ENCODE measurements around the gene CACNB3.
A peak's percentile ranks its signal among the peaks of the same experiment; 100 is the strongest.

The CACNB3 gene

DNA sequence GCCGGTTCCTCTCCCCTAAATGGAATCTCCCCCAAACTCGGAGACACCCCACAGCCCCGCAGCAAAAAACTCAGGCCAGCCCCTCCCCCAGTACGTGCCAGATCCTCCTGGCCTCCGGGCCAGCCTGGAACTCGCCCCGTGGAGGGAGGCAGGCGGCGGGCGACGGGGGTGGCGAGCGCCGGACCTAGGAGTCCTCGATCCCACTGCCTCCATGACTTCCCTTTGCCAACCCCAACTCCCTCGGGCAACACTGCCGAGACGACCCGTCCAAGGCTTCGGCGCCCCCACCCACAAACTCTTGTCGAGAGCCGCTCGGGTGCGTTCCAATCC, 29.8 kb upstream of the CACNB3 start:
- peak in 3 of 56 donors; percentile 4 to 34 (median 22) for DNase-seq

DNA sequence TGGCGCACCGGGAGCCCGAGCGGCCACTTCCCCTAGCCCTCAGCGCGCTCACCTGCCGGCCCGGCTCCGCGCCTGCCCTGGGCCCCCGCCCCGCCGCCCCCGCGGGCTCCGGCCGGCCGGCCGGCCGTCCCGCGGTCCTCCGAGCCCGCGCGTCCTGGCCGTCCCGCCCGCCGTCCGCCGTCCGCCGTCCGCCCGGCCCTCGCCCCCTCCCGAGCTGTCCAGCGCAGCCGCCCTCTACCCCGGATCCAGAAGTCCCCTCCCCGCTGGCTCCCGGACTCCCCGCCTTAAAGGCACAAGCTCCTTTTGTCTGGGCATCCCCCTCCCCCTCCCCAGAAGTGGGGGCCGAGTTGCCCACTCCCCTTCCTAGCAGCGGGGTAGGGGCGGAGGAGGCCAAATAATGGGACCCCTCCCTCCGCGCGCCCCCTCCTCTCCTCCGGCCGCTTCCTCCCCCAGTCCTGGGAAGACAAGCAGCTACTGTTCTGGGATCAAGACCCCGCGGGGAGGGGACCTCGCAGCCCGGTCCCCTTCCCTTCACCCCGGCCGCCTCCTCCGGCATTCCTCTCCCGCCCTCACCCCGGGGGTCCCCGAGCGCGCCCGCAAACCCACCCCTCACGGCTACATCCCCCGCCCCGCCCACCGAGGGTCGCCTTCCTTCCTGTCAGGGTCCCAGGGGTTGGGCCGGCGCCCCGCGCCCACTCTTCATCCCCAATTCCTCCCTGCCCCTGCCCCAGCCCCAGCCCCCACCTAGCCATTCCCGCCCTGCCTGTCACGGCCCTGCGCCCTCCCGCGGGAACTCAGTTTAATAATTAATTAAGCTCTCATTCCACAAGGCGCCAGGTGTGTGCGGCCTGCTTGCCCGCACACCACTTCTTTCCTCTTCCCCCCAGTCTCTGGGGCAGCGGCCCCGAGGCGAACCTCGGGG, 29.2 kb upstream of the CACNB3 start, which contains the start of gene ADCY6:
Gene ADCY6, minus strand, starts transcription at position 236 of the 922 bp plus-strand sequence. CDS start 5,655 bp downstream, outside the sequence.
- DNase-seq, result peak in 52 of 56 donors; percentile 6 to 73 (median 38)

DNA sequence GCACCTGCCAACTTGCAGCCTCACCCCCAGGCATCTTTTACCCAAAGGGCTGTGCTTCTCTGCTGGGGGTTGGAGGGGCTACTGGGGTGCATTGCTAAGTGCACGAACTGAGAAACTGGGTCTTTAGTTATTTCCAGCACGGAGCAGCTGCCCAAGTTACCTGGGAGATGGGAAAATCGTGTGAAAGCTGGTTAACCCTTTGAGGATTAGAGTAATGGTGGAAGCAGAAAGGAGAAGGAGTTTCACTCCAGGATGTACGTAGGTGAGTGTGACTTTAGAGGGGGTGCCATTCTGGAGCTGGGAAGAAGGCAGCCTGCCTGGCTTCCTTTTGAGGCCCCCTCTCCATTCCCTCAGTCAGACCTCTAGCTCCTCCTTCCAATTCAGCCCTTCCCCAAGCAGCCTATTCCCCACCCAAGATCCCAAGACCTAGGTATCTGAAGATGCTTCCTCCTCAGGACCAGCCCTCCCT, 28.4 kb upstream of the CACNB3 start:
- peak in 1 of 56 donors; percentile 2 for DNase-seq

DNA sequence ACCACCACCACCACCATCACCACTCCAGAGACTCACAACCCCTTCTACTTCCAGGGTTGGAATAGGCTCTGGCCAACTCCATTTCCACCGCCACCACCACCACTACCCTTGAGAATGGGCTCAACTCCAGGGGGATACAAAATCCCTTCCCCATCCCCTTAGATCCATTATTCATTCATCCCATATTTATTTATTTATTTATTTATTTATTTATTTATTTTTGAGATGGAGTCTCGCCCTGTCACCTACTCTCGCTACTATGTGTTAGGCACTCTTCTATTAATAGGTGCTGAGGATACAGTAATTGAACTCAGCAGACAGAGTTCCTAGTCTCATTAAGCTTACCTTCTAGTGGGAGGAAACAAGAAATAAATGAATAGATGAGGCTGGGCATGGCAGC, 24.6 kb upstream of the CACNB3 start:
- no peak for DNase-seq

DNA sequence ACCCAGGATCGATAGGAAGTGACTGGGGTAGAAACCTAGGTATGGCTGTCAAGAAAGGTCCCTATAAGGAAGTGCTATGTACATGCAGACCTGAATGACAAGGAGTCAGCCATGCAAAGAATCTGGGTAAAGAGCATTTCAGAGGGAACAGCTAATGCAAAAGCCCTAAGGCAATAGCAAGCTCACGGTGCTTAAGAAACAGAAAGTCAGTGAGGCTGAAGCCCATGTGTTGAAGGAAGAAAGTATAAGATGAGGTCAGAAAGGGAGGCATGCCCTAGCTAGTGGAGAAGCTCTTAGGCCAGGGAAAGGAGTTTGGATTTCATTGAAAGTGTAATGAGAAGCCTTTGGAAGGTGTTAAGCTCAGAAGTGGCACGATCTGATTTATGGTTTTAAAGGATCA, 23.4 kb upstream of the CACNB3 start:
- DNase-seq, result no peak

DNA sequence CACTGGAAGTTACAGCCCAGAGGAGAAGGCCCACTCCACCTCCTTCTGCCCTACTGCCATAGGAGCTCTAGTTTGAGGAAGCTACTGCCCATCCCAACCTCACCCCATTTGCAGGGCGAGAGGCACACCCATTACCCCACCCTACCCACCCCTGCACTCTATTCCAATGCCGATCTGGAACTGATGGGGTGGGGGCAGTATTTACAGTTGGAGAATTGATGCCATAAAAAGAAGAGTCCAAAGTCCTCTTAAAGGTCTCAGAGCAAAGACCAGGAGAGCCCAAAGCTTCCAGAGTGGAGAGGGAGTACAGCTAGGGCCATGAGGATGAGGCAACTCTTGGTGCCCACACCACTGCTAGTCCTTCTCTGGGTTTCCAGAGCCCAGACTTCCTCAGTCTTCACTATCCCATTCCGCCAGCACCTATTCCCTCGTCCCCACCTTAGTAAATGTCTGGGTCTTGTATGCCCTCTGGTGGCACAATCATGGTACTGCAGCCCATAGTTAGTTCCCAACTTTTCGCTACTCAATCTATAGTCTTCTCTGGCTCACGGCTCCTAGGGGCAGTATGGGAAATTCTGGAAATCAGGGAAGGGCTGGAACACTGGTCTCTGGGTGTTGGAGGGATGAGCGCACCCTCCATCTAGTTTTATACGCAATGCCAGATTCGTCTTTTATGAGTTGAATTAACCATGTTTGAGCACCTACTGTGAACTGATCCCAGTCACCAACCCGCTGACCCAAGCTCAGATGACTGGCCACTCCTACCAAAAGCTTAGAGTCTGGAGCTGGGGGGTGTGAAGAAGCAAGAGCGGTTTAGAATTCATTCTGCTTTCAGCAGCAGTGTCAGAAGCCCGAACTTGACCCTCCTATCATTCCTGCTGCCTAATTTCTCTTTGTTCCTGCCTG, 22.5 kb upstream of the CACNB3 start:
- DNase-seq, result peak in 47 of 56 donors; percentile 7 to 83 (median 44)

DNA sequence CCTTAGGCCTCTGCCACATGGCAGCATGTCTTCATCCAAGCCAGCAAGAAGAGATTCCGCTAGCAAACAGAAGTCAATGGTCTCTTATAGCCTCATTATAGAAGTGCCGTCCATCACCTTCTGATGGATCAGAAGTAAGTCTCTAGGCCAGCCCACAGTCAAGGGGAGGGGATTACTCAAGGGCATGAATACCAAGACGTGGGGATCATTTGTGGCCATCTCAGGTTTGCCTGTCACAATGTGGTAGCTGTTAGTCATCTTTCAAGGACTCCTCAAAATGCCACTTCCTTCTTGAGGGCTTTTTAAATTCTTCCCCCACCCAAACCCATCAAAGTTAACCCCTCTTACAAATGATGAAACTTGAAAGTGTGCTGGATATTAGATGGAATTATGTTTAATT, 21.3 kb upstream of the CACNB3 start:
- no peak for DNase-seq

DNA sequence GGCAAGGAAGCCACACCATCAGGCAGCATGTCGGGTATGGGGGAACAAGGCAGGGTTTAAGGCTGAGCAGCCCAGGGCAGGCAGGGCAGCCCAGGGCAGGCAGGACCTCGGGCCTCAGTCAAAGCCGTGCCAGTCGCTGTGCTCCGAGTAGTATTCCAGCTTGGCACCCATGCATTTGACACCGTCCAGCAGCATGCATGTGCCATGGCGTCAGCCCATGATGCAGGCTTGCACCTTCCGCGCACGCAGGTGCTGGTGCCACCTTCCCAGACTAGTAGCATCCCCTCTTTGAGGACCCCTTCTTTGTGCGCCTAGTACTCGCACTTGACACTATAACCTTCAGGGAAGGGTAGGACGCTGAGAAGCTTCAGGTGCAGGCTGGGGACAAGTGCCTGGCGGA, 17.8 kb upstream of the CACNB3 start:
- no peak for DNase-seq

DNA sequence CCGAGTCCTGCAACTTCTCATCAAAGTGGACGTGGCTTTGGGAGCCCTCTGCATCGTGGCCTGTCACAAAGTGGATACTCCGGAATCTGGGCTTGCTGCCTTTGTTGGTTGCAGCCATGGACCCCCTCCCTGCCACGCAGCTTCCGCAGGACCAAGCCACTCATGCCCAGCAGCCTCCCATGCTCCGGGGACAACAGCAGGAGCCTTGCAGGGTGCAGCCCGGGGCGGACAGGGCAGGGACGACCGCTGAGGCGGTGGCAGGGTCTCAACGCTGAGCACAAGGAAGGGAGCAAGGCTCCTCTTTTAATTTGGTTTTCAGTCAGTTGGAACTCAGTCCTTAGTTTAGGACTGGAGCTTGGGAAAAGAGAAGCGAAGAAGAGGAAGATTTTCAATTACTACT, 17.3 kb upstream of the CACNB3 start:
- DNase-seq, result no peak

DNA sequence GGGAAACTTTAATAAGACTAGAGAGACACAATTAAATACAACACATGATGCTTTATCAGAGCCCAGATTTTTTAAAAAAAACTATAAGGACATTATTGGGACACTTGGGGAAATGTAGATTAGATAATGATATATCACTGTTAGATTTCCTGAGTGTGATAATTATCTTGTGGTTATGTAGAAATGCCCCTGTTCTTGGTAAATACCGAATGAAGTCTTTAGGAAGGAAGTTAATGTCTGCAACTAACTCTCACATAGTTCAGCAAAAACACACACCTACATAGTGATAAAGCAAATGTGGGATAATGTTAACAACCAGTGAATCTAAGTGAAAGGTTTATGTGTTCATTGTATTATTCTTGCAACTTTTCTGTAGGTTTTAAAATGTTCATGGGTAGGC, 14.6 kb upstream of the CACNB3 start:
- no peak for DNase-seq

DNA sequence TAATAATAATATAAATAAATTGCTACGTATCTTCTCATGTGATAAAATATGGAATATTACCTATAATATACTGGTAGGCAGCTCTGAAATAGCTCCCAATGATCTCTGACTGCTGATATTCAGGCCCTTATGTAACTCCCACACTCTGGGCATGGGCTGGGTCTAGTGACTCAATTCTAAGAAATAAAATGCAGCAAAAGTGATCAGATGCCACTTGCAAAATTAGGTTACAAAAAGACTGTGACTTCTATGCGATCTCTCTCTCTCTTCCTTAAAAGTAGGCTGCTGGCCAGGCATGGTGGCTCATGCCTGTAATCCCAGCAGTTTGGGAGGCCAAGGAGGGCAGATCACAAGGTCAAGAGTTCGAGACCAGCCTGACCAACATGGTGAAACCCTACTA, 10.3 kb upstream of the CACNB3 start:
- DNase-seq, result no peak

DNA sequence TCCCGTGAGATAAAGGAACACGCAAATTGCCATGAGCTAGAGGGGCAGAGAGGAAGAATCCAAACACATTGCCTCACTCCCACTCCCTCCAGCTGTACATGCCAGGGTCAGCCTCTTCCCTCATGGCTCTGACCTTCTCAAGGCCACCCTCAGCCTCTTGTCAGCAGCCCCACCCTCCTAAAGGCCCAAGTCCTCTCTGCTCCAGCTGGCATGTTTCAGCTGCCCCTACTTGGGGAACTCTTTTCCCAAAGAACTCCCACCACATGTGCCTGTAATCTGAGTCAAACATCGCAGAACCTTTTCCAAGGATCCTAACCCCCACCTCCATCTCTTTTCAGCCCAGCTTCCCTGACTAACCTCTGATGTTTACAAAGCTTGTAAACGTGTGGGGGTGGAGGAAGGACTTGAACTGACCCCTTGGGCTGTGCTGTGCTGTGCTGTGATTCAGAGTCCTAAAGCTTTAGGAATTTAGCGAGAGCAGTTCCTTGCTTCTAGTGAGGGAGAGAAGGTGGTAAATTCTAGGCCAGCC, 7.3 kb upstream of the CACNB3 start:
- no peak for DNase-seq

DNA sequence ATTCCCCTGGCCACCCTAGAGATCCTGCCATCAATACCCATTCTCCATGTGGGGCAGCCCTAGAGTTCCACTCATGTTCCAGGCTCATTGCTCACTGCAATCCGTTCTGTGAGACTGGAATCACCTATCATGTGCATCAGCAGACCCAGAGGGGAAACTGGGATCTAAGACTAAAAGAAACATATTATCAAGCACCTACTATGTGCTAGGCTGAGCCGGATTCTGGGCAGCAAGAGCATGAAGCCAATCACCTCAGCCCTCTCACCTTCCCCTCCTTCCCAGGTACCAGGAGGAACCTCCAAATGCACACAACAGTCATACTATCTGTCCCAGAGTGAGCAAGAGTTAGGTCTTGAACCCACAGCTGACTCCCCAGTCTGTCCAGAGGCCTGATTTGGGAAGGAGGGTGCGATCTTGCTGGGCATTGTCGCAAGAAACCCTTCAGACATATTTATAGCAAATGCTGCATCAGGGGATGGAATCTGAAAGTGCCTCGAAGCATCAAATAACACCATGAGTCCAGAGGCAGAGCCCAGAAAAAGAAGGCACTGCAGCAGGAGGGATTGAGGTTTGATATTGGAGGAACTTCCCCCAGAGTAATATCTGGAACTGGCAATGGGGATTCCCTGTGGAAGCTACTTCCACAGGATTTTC, 6.7 kb upstream of the CACNB3 start:
- no peak for DNase-seq

DNA sequence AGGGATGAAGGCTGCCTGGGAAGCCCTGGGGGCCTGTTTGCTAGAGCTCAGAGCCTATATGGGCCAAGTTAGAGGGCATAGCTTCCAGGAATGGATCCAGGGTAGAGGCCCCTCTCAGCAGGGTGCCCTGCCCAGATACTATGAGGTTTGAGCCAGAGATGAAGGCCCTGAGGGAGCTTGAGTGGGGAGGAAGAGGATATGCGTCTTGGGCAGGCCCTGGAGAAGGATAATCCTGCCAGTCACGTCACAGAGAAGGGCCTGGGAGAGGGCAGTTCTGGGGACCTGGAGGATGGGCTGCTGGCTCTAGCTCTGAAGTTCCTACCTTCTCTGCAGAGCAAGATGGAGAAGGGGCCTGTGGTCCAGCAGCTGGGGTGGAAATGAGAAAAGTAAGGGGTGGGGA, 5.9 kb upstream of the CACNB3 start:
- DNase-seq, result no peak

DNA sequence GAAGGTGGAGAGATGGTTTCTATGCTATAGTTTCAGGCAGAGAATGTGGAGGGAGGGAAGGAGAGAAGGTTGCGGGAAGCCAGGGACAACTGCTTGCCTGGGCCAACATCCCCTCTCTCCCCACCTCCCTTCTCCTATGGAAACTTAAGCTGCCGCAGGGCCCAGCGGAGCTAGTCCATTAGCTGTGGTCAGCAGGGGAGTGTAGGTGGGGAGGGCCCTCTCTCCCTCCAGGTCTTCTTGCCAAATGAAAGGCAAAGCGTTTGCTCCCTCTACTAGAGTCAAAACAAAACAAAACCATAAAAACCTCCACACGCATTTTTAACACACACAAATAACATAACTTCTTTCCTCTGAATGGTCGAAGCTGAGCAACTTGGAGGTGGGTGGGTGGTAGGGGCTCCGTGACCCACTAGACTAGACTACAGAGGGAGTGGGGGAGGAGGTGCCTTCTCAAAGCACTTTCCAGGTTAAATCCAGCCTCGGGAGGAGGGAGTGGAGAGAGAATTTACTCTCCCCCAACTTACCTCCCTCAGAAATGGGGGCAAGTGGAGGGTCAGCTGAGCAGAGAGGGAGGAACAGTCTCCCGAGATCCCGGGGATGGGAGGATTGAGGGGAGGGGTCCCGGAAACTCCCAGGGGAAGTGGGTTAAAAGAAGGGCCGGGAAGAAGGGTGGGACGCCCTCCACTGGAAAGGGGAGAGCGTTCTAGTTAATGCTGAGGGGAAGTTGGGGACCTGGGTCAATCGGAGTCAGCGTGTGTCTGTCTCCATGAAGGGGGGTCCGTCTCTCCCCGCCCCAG, 4.6 kb upstream of the CACNB3 start:
- no peak for DNase-seq

DNA sequence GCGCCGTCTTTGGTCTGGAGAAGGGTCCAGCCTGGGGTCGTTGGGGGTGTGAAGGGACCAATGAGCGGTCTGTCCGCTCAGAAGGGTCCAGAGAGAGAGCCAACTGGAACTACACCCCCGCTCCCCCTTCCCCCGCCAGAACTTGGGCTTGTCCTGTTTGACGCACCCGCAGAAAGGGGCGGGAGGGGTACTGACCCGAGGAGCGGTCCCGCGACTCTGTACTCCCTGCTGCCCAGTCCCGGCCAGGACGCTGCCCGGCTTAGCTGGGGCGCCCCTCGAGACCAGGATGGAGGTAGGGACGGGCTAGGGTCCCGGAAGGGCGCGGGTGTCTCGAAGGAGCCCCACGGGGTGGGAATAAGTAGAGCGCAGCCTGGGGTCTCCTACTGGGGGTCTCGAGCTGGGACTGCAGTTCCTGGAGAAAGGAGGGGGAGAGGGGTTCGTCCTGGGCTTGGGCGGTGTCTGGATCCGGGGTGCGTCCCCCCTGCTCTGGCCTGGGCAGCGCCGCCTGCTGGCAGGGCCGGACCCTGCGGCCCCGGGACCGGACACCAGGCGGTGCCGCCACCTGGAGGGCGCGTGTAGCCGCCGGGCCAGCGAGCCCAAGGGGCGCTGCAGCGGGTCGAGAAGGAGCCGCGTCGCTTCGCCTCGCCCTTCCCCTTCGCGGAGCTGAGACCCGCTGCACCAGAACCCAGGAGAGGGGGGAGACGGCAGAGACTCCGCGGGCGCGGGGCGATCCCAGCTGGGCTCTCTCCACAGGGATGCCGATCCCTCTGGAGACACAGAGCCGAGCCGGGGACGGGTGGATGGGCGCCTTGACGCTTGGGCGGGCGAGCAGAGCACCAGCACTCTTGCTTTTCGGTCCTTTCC, 3.8 kb upstream of the CACNB3 start:
- peak in 43 of 56 donors; percentile 11 to 77 (median 39) for DNase-seq

DNA sequence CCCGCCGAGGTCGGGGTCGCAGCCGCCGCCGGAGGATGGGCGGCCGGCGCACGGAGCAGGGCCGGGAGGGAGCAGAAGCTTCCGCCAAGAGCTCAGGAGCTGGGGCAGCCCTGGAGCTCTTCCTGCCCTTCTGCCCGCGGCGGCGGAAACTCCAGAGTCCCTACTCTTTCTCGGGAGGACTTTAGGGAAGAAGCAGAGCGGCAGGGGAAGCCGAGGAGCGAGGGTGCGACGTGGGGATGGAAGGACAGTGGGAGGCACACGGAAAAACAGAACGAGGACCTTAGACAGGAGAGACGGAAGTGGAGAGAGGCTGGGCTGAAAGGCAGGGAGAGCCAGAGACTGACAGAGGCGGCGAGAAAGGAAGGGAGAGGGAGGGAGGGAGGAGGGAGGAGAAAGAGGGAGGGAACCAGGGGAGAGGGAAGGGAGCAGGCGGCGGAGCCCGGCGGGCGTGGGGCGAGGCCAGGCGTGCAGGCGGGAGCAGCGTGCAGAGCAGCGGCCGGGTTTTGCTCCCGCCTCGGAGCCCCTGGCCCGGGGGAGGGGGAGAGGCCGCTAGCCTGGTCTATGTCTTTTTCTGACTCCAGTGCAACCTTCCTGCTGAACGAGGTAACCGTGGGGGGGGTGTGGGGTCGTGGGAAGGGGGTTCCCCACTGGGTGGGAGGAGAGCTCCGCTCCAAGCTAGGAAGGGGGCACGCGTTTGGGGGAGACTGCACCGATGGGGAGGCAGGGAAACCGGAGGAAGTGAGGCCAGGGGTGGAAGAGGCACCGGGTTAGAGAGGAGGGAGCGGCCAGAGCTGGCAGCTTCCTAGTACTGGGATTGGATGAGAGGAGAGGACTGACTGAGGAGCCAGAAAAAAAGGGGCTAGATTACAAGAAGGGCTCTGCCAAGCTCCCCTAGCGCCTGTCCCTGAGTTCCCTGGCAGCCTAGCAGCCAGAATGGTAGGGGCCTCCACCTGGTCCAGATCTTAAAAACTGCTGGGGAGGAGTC, 2.9 kb upstream of the CACNB3 start:
- peak in 43 of 56 donors; percentile 13 to 66 (median 44) for DNase-seq
